HG03097 (cell line): ENCODE results near the gene PRPF19.

Experiments used
- ATAC-seq: cut with Tn5 transposase; IDR thresholded peaks from one replicate; pipeline ENCODE4 v1.9.1; 2021; ENCODE audit not compliant: unreplicated experiment, low FRiP score

The PRPF19 gene

DNA sequence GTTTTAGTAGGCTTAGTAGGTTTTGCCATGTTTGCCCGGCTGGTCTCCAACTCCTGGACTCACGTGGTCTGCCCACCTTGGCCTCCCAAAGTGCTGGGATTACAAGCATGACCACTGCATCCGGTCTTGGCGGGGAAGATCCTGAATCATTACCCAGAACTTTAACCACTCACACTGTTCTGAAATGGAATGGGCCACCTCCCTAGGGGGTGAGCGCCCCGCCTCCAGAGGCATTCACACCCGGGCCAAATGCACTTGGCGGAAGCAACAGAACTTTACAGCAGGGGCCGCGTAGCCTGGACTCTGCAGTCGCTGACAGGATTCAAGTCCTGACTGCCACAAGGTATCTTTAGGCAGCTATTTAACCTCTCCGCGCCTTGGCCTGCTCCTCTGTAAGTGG lies 59.1 kb downstream of the PRPF19 start:
- no peak for ATAC-seq

DNA sequence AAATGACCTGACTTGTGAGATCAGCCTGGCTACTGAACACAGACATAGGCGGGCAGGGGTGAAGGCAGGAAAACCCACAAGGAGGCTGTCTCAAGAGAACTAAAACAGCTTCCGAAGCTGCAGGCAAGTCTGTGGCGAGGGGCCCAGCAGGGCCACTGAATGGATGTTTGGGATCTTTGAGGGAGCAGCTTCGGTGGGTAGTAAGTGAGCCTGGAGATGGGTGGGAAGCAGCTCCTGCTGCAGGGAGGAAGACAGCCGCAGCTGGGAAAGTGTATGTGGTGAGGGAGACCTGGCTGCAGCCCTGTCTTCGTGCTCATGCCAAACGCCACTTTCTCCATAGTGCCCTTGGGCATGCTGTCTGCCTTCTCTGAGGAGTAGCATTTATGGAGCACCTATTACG lies 61.0 kb downstream of the PRPF19 start:
- no peak for ATAC-seq

DNA sequence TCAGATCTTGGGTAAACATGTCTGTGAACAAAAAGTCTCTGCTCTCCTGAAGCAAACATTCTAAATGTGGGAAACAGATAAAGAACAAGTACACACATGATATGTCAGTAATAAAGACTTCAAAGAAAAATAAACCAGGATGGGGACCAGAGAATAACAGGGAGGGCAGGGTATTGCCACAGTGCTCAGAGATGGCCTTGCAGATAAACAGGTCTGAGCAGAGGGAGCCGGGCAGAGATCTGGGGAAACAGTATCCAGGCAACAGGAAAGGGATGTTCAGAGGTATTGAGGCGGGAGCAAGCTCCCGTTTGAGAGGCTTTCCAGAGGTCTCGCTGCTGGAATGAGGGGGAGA lies 61.5 kb downstream of the PRPF19 start:
- no peak for ATAC-seq

DNA sequence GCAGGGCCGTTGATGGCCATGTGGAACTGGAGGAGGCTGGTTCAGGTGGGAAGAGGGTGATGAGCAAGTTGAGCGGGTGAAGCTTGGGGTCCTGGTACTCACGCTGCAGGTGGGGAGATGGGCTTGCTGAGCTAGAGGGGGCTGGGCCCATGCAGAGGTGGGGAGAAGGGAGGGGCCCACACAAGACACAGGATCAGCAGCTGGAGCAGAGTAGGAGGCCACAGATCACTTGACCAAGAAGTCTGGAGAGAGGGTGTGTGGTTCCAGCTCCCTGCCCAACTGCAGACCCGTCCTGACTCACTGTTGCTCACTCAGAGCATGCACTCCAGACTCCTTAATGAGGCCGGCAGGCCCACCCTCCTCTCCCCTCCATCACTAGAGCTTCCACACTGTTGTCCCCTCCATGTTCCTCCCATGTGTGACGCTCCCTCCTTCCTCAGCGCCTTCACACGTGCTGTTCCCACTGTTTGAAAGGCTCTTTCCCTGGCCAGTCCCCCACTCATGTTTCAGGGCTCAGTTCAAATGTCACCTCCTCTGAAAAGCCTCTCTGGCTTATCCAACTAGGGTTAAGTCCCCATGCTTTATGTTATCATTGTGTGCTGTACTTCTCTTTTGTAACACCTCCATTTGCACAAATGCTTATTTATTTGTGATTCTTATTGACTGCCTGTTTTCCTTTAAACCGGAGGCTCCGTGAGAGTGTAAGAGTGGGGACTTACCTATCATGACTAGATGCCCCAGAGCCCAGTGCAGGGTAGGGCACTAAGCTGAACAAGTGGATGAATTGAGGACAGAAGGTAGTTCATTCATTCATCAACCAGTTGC lies 62.1 kb downstream of the PRPF19 start:
- no peak for ATAC-seq

DNA sequence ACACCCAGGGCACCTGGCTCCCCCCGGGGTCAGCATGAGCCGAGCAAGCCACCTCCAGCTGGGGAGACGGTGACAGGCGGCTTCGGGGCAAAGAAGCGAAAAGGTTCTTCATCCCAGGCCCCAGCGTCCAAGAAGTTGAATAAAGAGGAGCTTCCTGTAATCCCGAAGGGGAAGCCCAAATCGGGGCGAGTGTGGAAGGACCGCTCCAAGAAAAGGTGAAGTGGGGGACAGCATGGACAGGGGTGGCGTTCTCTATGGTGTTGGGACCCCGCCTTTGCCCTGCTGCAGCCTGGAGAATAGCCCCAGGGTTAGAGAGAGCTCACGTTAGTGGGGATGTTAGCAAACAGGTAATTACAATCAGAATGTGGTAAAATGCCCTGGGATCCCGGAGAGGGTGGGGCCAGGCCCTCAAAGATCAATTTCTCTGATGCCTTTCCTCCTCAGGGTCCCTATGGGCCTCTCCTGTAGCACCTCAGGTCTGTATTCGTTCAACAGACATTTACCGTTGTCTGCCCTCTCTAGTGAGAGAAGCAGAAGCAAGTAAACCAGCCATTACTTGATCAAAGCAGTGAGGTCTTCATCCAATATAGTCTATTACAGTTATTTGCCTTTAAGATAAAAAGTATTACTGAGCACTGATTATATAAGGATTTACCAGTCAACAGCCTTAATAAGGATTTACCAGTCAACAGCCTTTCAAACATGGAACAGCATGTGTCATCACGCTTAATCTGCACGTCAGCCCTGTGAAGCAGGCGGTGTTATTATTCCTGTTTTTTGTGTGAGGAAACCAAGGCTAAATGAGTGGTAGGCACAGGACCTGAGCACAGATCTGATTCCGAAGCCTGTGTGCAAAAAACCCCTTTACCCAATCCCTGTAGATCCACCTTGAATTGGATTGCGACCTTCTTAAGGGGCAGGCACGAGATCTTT lies 63.5 kb downstream of the PRPF19 start:
- ATAC-seq, result no peak

DNA sequence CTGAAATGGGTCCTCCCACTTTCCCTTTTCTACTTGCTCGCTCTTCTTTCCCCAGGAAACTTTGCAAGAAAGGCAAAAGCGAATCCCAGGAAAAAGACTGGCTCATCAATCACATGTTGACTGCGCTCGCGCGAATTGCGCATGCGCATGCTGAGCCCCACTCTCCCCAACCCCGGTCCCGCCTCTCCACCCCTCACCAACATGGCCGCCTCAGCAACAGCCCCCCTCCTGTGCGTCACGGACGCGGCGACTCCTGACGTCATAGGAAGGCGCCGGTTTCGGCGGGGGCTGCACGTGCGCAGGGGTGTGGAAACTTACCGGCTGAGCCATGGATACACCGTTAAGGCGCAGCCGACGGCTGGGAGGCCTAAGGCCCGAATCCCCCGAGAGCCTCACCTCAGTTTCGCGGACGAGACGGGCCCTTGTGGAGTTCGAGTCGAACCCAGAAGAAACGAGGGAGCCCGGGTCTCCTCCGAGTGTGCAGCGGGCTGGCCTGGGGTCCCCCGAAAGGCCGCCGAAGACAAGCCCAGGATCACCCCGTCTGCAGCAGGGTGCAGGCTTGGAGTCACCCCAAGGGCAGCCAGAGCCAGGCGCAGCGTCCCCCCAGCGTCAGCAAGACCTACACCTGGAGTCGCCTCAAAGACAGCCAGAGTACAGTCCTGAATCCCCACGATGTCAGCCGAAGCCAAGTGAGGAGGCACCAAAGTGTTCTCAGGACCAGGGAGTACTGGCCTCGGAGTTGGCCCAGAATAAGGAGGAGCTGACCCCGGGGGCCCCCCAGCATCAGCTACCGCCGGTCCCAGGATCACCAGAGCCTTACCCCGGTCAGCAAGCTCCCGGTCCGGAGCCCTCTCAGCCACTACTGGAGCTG lies 64.4 kb downstream of the PRPF19 start, which contains the start of gene CCDC86:
TSS of gene CCDC86 (plus strand) at position 317 of the 871 bp plus-strand sequence. CDS start at position 329, 12 bp downstream.
- ATAC-seq, result peak; percentile 70
